GM10266 (cell line): ENCODE results near the gene UVSSA.
"Not testable (repeated sequence)": the region's sequence is repeated elsewhere in the genome, so short reads cannot be mapped to it uniquely, and the experiment has no call there.

Source experiments
- DNase-seq: peaks from one replicate; pipeline ENCODE4 v3.0.0; 2012; ENCODE audit errors: extremely low spot score
- CTCF ChIP-seq: IDR thresholded peaks from 2 replicates; pipeline ENCODE4 v1.5.1; 2012; ENCODE audit warnings: mild to moderate bottlenecking, low read depth; ENCODE audit not compliant: control insufficient read depth, insufficient read depth; ENCODE audit errors: missing control alignments

Gene UVSSA

GRCh38 chr4:1418494-1419285 lies 71.7 kb downstream of the UVSSA start:
- no peak for TF ChIP-seq CTCF
- no peak for DNase-seq

DNA sequence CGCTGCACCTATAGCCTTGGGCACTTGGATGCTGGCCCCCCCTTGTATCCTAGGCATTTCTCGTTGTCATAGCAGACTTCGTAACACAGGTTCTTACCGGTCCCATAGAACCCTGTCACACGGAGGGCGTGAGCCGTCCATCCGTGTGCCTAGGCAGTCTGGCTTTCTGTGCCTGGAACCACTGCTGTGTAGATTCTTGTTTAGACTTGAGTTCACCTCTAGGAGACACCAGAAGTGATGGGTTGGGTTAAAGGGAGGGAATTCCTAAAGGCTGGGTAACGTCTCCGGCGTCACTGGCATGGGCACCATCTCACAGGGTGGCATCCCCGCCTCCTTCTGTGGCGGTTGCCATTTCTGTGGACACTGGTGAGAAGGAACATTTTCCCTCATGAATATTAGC lies 72.7 kb downstream of the UVSSA start:
- no peak for TF ChIP-seq CTCF
- no peak for DNase-seq

- no peak for TF ChIP-seq CTCF
- no peak for DNase-seq
Observed at GRCh38 chr4:1421657-1422056, 74.6 kb downstream of the UVSSA start.

- TF ChIP-seq CTCF: no peak
- DNase-seq: no peak
Observed at GRCh38 chr4:1427010-1427409, 80.0 kb downstream of the UVSSA start.

GRCh38 chr4:1443688-1444172 lies 96.7 kb downstream of the UVSSA start:
- DNase-seq: not testable (repeated sequence)
